ENCODE measurements around the gene CALML3. TPM values are rescaled to one million over a fixed set of nuclear protein-coding genes. Genes with fewer than 3 reads are reported as not detected.

The CALML3 gene
- total RNA-seq, 1 experiment from 2014 or later, result not detected

DNA sequence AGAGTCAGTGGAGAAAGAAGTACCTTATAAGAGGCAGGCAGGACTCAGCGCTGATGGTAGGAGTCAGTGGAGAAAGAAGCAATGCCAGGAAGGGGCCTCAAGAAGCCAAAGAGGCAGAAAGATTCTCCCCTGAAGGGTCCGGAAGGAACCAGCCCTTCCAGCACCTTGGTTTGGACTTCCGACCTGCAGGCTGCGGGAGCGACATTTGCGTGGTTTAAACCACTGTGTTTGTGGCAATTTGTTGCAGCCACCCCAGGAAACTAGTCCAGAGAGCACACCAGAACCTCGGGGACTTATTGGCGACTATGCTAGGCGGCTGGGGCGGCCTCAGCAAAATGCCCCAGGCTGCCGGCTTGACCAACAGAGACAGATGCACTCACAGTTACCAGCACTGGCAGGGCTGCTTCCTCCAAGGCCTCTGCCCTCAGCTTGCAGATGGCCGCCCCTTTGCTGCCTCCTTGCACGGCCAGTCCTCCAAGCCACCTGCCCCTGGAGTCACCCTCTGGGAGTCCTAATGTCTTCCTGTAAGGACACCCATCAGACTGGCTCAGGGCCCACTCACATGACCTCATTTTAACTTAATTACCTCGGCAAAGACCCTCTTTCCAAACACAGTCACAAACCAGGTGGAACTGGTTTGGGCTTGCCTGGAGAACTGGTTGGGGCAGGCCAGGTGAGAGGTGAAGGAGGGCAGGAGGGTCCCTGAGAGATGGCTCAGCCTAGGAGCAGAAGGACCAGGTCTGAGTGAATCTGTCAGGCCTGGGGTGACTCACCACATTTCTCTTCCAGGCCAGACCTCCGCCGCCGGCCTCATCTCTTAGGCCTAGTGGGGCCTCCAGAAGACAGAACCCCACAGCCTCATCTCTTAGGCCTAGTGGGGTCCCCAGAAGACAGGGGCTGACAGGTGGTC, 26.1 kb downstream of the CALML3 start:
- Histone ChIP-seq H2AFZ (ENCODE audit: low read length) (no peak overlapping the region), H3K27me3 (ENCODE audit: low read length) (no peaks in the 10 kb centered on the region), H3K27ac (ENCODE audit: low read length) (peak overlapping the region; percentile 100), H3K4me3 (ENCODE audit: low read length) (no peak overlapping the region), H3K4me1 (ENCODE audit: insufficient read depth, low read length) (peaks cover 78% of the 10 kb centered on the region), H3K9me3 (ENCODE audit: low read length) (no peaks in the 10 kb centered on the region), H3F3A (ENCODE audit: low read length, unreplicated experiment) (peaks cover 6% of the 10 kb centered on the region), H3K36me3 (ENCODE audit: low read depth, low read length) (no peaks in the 10 kb centered on the region), H3K9me2 (replicated peaks; ENCODE audit: low read length) (no peaks in the 10 kb centered on the region), H4K20me1 (ENCODE audit: low read length) (no peaks in the 10 kb centered on the region), H3K4me2 (ENCODE audit: low read length) (peak overlapping the region; percentile 69; the same call in 1 of the 2 replicates), H3K9ac (ENCODE audit: low read length) (peak overlapping the region; percentile 85), H3K79me2 (ENCODE audit: low read length) (no peaks in the 10 kb centered on the region)
- peak; percentile 56 for DNase-seq
- no TSS peak for BruUV-seq (replicated peaks)
- ChIA-PET CTCF (no interaction called here), POLR2A (ENCODE audit: unreplicated experiment) (no interaction called here)
- TF ChIP-seq EZH2 (IDR thresholded peaks at IDR 0.05; ENCODE audit: low read length, unreplicated experiment) (no peak), EZH2phosphoT487 (IDR thresholded peaks at IDR 0.05; ENCODE audit: borderline replicate concordance, low read length) (no peak)
- TF ChIP-seq, protein P1, sequence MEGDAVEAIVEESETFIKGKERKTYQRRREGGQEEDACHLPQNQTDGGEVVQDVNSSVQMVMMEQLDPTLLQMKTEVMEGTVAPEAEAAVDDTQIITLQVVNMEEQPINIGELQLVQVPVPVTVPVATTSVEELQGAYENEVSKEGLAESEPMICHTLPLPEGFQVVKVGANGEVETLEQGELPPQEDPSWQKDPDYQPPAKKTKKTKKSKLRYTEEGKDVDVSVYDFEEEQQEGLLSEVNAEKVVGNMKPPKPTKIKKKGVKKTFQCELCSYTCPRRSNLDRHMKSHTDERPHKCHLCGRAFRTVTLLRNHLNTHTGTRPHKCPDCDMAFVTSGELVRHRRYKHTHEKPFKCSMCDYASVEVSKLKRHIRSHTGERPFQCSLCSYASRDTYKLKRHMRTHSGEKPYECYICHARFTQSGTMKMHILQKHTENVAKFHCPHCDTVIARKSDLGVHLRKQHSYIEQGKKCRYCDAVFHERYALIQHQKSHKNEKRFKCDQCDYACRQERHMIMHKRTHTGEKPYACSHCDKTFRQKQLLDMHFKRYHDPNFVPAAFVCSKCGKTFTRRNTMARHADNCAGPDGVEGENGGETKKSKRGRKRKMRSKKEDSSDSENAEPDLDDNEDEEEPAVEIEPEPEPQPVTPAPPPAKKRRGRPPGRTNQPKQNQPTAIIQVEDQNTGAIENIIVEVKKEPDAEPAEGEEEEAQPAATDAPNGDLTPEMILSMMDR (conservative IDR thresholded peaks at IDR 0.05; ENCODE audit: low read depth, low read length), result no peak
- peak; percentile 11 for ATAC-seq
- intact Hi-C loops (cut with micrococcal nuclease), result no loop called here

DNA sequence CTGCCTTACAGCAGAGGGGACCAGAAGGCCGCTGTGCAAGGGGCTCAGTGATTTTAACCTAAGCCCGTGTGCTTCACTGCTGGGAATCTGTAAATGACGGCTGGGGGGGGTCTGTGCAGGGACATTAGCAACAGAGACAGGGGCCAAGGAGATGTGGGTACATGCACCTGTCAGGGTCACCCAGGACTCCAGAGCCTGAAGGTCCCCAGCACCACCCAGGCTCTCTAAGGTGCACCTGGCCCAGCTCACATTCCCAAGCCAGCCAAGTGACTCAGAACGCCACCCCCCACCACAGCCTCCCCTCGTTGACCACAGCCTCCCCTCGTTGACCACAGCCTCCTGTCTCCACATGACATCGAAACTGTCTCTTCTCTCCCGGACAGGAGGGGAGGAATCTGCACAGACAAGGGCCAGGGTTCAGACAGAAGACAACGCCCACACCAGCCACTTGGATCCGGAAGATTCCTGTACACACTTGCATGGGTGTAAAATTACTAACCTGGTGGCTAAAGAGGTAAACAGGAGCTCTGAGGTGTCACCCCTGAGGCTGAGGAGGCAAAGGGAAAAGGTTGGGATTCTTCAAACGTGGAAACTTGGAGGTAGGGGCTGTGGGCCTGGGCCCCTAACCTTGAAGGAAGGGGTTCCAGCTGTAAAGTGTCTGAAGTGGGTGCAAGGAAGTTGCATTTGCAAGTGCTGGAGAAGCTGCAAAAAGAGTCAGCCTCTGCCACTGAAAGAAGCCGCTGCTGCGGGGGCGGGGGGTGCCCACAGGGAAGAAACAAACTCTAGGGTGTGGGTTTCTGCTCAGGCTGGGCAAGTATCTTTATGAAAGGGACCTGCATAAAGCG, 27.0 kb downstream of the CALML3 start:
- no peak overlapping the region for H3K4me3 ChIP-seq (ENCODE audit: low read length)
- peak overlapping the region; percentile 85 for H3K9ac ChIP-seq (ENCODE audit: low read length)
- no peak overlapping the region for H2AFZ ChIP-seq (ENCODE audit: low read length)
- peaks cover 6% of the 10 kb centered on the region for H3F3A ChIP-seq (ENCODE audit: low read length, unreplicated experiment)
- BruUV-seq (replicated peaks), result no TSS peak
- H4K20me1 ChIP-seq (ENCODE audit: low read length), result no peaks in the 10 kb centered on the region
- no peaks in the 10 kb centered on the region for H3K27me3 ChIP-seq (ENCODE audit: low read length)
- intact Hi-C loops (cut with micrococcal nuclease), result no loop called here
- no peaks in the 10 kb centered on the region for H3K79me2 ChIP-seq (ENCODE audit: low read length)
- peak overlapping the region; percentile 100 for H3K27ac ChIP-seq (ENCODE audit: low read length)
- H3K4me2 ChIP-seq (ENCODE audit: low read length), result peak overlapping the region; percentile 69
- CTCF ChIA-PET, result no interaction called here
- H3K9me3 ChIP-seq (ENCODE audit: low read length), result no peaks in the 10 kb centered on the region
- H3K9me2 ChIP-seq (replicated peaks; ENCODE audit: low read length), result no peaks in the 10 kb centered on the region
- DNase-seq (peak; percentile 84), ATAC-seq (peak; percentile 37)
- POLR2A ChIA-PET (ENCODE audit: unreplicated experiment), result interaction anchor here (0.6 to 1.0 kb wide), 4 partner anchors 32 to 106 kb away, joined by 3 to 6 read pairs (median 4); no protein-coding TSS in a partner anchor
- H3K36me3 ChIP-seq (ENCODE audit: low read depth, low read length), result no peaks in the 10 kb centered on the region
- no peak for TF ChIP-seq EZH2 (IDR thresholded peaks at IDR 0.05; ENCODE audit: low read length, unreplicated experiment)
- peaks cover 70% of the 10 kb centered on the region for H3K4me1 ChIP-seq (ENCODE audit: insufficient read depth, low read length)

Data from PC-3 (cell line).